Measurements from ENCODE around the gene SLC25A26. TPM values are rescaled to one million over a fixed set of nuclear protein-coding genes. Genes with fewer than 3 reads are reported as not detected.

The SLC25A26 gene
- total RNA-seq (2022; extraction: Qiagen RNA extraction; ENCODE audit: low read depth) = 17.7 to 20.2 TPM (median 19.8 TPM) in 5 replicates

GRCh38 chr3:66220602-66221377, at the start of gene SLC25A26:
SLC25A26 (plus strand) TSS chr3:66221001; CDS start chr3:66221095, 94 bp downstream.

Other genes starting within 250 kb of the SLC25A26 start
- gene MAGI1, start 182.1 kb upstream of the SLC25A26 start, total RNA-seq (2022; extraction: Qiagen RNA extraction; ENCODE audit: low read depth) = 2.7 to 4.6 TPM (median 3.8 TPM) in 5 replicates